GM23338 (cell line): ENCODE data around the gene WFS1. TPM values are rescaled to one million over a fixed set of nuclear protein-coding genes. Genes with fewer than 3 reads are reported as not detected.

Experiments
- ATAC-seq: fragments of 200-7000 bp; cut with Tn5 transposase; 3 replicates; pipeline ENCODE4 v1.9.1; 2020
- DNase-seq: peaks from one replicate; pipeline ENCODE4 v3.0.0-alpha.2; 2015; ENCODE audit warnings: low spot score
- H2AFZ ChIP-seq: fragments of 200-600 bp; sonication (generic); 2 replicates; pipeline ENCODE4 v1.8.0; 2016; ENCODE audit warnings: antibody characterized with exemption, mild to moderate bottlenecking, moderate library complexity
- H3F3A ChIP-seq: fragments of 200-600 bp; sonication (generic); replicated peaks from 2 replicates; pipeline ENCODE4 v1.8.0; 2017; ENCODE audit warnings: antibody characterized with exemption, mixed run types, low read depth
- H3K27ac ChIP-seq: fragments of 200-600 bp; sonication (generic); 2 replicates; pipeline ENCODE4 v1.6.1; 2016; ENCODE audit warnings: low read depth
- H3K27me3 ChIP-seq: fragments of 200-600 bp; sonication (generic); 2 replicates; pipeline ENCODE4 v1.8.0; 2016; ENCODE audit warnings: mild to moderate bottlenecking, mixed run types, moderate library complexity; ENCODE audit not compliant: insufficient read depth
- H3K36me3 ChIP-seq: fragments of 200-600 bp; sonication (generic); 2 replicates; pipeline ENCODE4 v1.8.0; 2016; ENCODE audit warnings: mild to moderate bottlenecking; ENCODE audit not compliant: insufficient read depth
- H3K4me1 ChIP-seq: fragments of 200-600 bp; sonication (generic); 2 replicates; pipeline ENCODE4 v1.8.0; 2016; ENCODE audit warnings: mild to moderate bottlenecking, moderate library complexity; ENCODE audit not compliant: insufficient read depth
- H3K4me2 ChIP-seq: fragments of 200-600 bp; sonication (generic); 2 replicates; pipeline ENCODE4 v1.7.1; 2017; ENCODE audit warnings: mixed run types
- H3K4me3 ChIP-seq: fragments of 200-600 bp; sonication (generic); 2 replicates; pipeline ENCODE4 v1.6.1; 2016; ENCODE audit warnings: mixed run types
- H3K79me2 ChIP-seq: fragments of 200-600 bp; sonication (generic); replicated peaks from 2 replicates; pipeline ENCODE4 v1.8.0; 2017; ENCODE audit warnings: mild to moderate bottlenecking; ENCODE audit not compliant: insufficient read depth
- H3K9me2 ChIP-seq: fragments of 200-600 bp; sonication (generic); 2 replicates; pipeline ENCODE4 v1.8.0; 2017; ENCODE audit not compliant: insufficient read depth
- H4K20me1 ChIP-seq: fragments of 200-600 bp; sonication (generic); replicated peaks from 2 replicates; pipeline ENCODE4 v1.8.0; 2017; ENCODE audit warnings: mild to moderate bottlenecking; ENCODE audit not compliant: insufficient read depth
- H3K27ac Mint-ChIP-seq: 2 replicates; pipeline ENCODE4 v1.8.0; 2020; ENCODE audit warnings: inconsistent platforms, mild to moderate bottlenecking, moderate library complexity, mixed read lengths
- H3K27me3 Mint-ChIP-seq: 3 replicates; pipeline ENCODE4 v1.8.0; 2022; ENCODE audit warnings: low read depth, mild to moderate bottlenecking, moderate library complexity, mixed read lengths, inconsistent platforms; ENCODE audit not compliant: insufficient read depth, poor library complexity
- H3K36me3 Mint-ChIP-seq: 3 replicates; pipeline ENCODE4 v1.8.0; 2021; ENCODE audit warnings: low read depth, mild to moderate bottlenecking, inconsistent platforms, moderate library complexity, mixed read lengths
- H3K4me1 Mint-ChIP-seq: 3 replicates; pipeline ENCODE4 v1.8.0; 2020; ENCODE audit warnings: mild to moderate bottlenecking, inconsistent platforms, mixed read lengths
- H3K4me3 Mint-ChIP-seq: 3 replicates; pipeline ENCODE4 v1.8.0; 2021; ENCODE audit warnings: moderate library complexity, mild to moderate bottlenecking, inconsistent platforms, mixed read lengths
- H3K9me3 Mint-ChIP-seq: 3 replicates; pipeline ENCODE4 v1.8.0; 2020; ENCODE audit warnings: moderate library complexity, mild to moderate bottlenecking, inconsistent platforms, mixed read lengths
- CREB1 ChIP-seq: fragments of 250-450 bp; sonication (Bioruptor Pico); IDR thresholded peaks from 2 replicates; pipeline ENCODE4 v1.5.0; 2020; ENCODE audit warnings: low read depth, mild to moderate bottlenecking, moderate library complexity
- EZH2phosphoT487 ChIP-seq: fragments of 200-600 bp; sonication (generic); IDR thresholded peaks from one replicate; pipeline ENCODE4 v1.8.1; 2018; ENCODE audit warnings: antibody characterized with exemption; ENCODE audit not compliant: unreplicated experiment
- JUNB ChIP-seq: IDR thresholded peaks from one replicate; pipeline ENCODE4 v1.6.1; 2016; ENCODE audit warnings: antibody characterized with exemption; ENCODE audit not compliant: unreplicated experiment
- NANOG ChIP-seq: IDR thresholded peaks from 2 replicates; pipeline ENCODE4 v1.6.1; 2016; ENCODE audit warnings: antibody characterized with exemption, borderline replicate concordance
- POLR2AphosphoS5 ChIP-seq: IDR thresholded peaks from 2 replicates; pipeline ENCODE4 v1.6.1; 2016; ENCODE audit warnings: antibody characterized with exemption, low read depth
- STAT1 ChIP-seq: IDR thresholded peaks from one replicate; pipeline ENCODE4 v1.6.1; 2016; ENCODE audit warnings: antibody characterized with exemption; ENCODE audit not compliant: unreplicated experiment
- ZNF114 ChIP-seq: fragments of 250-450 bp; sonication (Bioruptor Pico); IDR thresholded peaks from 2 replicates; pipeline ENCODE4 v1.5.0; 2020; ENCODE audit warnings: mild to moderate bottlenecking, moderate library complexity
- polyA plus RNA-seq: library from polyadenylated mRNA; unstranded; fragments of >200 nt; fragmentation: Nextera tagmentation; extraction: Ambion mirVana; gene quantifications from 2 replicates; pipeline ENCODE4 v1.2.1, GENCODE V29; 2016
- total RNA-seq: library from RNA; depleted of rRNA; stranded (reverse); fragments of >200 nt; shearing (Covaris generic); gene quantifications from 2 replicates; pipeline ENCODE4 v1.2.3, GENCODE V29; 2014
- TF ChIP-seq, protein P1 (sequence below): fragments of 250-450 bp; sonication (Bioruptor Pico); IDR thresholded peaks from 2 replicates; pipeline ENCODE4 v1.5.0; 2020; ENCODE audit warnings: mild to moderate bottlenecking, moderate library complexity
- TF ChIP-seq, protein P2 (sequence below), 2 experiments: fragments of 200-600 bp in 1 of 2; sonication (generic) in 1 of 2; conservative IDR thresholded peaks; 2 replicates each; pipeline versions ENCODE4 v1.5.1 to v1.6.1; 2016 to 2017; ENCODE audit warnings: antibody characterized with exemption in 2 of 2, low read depth in 2 of 2, mild to moderate bottlenecking in 2 of 2, moderate library complexity in 1 of 2
- TF ChIP-seq, protein P3 (sequence below): IDR thresholded peaks from one replicate; pipeline ENCODE4 v1.6.1; 2018; ENCODE audit warnings: antibody characterized with exemption; ENCODE audit not compliant: unreplicated experiment
- TF ChIP-seq, protein P4 (sequence below): IDR thresholded peaks from 2 replicates; pipeline ENCODE4 v1.6.1; 2016; ENCODE audit warnings: antibody characterized with exemption

The WFS1 gene
- total and polyA plus RNA-seq, 2 experiments from 2014 or later: 24.7 to 45.4 TPM

DNA sequence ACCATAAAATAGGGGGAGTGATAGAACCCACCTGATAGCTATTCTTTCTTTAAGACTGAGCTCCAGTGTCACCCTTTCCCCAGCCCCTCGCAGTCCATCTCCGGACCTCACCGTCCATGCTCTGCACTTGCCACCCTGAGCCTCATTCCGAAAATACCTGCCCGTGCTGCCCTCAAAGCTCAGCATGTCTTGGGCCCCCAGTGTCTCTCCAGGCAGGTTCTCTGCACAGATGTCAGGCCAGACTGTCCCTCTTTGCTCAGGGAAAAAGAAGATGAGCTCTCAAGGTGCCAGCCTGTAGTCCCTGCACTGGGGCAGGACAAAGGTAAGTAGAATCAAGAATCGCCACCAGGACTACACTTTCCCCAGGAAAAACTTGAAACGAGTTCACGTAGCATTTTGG lies 9.8 kb upstream of the WFS1 start:
- Histone ChIP-seq H3K4me3 (no peak overlapping the region), H3K27ac (no peak overlapping the region), H3F3A (no peaks in the 10 kb centered on the region), H3K36me3 (no peaks in the 10 kb centered on the region), H3K27me3 (no peaks in the 10 kb centered on the region), H3K4me1 (no peaks in the 10 kb centered on the region), H4K20me1 (no peaks in the 10 kb centered on the region), H3K4me2 (no peak overlapping the region), H2AFZ (no peak overlapping the region), H3K79me2 (no peaks in the 10 kb centered on the region), H3K9me2 (no peaks in the 10 kb centered on the region)
- no peak for DNase-seq
- TF ChIP-seq, protein P1, sequence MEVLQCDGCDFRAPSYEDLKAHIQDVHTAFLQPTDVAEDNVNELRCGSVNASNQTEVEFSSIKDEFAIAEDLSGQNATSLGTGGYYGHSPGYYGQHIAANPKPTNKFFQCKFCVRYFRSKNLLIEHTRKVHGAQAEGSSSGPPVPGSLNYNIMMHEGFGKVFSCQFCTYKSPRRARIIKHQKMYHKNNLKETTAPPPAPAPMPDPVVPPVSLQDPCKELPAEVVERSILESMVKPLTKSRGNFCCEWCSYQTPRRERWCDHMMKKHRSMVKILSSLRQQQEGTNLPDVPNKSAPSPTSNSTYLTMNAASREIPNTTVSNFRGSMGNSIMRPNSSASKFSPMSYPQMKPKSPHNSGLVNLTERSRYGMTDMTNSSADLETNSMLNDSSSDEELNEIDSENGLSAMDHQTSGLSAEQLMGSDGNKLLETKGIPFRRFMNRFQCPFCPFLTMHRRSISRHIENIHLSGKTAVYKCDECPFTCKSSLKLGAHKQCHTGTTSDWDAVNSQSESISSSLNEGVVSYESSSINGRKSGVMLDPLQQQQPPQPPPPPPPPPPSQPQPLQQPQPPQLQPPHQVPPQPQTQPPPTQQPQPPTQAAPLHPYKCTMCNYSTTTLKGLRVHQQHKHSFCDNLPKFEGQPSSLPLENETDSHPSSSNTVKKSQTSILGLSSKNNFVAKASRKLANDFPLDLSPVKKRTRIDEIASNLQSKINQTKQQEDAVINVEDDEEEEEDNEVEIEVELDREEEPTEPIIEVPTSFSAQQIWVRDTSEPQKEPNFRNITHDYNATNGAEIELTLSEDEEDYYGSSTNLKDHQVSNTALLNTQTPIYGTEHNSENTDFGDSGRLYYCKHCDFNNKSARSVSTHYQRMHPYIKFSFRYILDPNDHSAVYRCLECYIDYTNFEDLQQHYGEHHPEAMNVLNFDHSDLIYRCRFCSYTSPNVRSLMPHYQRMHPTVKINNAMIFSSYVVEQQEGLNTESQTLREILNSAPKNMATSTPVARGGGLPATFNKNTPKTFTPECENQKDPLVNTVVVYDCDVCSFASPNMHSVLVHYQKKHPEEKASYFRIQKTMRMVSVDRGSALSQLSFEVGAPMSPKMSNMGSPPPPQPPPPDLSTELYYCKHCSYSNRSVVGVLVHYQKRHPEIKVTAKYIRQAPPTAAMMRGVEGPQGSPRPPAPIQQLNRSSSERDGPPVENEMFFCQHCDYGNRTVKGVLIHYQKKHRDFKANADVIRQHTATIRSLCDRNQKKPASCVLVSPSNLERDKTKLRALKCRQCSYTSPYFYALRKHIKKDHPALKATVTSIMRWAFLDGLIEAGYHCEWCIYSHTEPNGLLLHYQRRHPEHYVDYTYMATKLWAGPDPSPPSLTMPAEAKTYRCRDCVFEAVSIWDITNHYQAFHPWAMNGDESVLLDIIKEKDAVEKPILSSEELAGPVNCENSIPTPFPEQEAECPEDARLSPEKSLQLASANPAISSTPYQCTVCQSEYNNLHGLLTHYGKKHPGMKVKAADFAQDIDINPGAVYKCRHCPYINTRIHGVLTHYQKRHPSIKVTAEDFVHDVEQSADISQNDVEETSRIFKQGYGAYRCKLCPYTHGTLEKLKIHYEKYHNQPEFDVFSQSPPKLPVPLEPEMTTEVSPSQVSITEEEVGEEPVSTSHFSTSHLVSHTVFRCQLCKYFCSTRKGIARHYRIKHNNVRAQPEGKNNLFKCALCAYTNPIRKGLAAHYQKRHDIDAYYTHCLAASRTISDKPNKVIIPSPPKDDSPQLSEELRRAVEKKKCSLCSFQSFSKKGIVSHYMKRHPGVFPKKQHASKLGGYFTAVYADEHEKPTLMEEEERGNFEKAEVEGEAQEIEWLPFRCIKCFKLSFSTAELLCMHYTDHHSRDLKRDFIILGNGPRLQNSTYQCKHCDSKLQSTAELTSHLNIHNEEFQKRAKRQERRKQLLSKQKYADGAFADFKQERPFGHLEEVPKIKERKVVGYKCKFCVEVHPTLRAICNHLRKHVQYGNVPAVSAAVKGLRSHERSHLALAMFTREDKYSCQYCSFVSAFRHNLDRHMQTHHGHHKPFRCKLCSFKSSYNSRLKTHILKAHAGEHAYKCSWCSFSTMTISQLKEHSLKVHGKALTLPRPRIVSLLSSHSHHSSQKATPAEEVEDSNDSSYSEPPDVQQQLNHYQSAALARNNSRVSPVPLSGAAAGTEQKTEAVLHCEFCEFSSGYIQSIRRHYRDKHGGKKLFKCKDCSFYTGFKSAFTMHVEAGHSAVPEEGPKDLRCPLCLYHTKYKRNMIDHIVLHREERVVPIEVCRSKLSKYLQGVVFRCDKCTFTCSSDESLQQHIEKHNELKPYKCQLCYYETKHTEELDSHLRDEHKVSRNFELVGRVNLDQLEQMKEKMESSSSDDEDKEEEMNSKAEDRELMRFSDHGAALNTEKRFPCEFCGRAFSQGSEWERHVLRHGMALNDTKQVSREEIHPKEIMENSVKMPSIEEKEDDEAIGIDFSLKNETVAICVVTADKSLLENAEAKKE (CRISPR knock-in tag): no peak
- no peak for TF ChIP-seq ZNF114
- Mint-ChIP-seq H3K9me3 (no peaks in the 10 kb centered on the region), H3K4me1 (peaks cover 16% of the 10 kb centered on the region), H3K27ac (no peak overlapping the region), H3K4me3 (no peak overlapping the region), H3K27me3 (peaks cover 11% of the 10 kb centered on the region), H3K36me3 (no peaks in the 10 kb centered on the region)
- no peak for ATAC-seq

DNA sequence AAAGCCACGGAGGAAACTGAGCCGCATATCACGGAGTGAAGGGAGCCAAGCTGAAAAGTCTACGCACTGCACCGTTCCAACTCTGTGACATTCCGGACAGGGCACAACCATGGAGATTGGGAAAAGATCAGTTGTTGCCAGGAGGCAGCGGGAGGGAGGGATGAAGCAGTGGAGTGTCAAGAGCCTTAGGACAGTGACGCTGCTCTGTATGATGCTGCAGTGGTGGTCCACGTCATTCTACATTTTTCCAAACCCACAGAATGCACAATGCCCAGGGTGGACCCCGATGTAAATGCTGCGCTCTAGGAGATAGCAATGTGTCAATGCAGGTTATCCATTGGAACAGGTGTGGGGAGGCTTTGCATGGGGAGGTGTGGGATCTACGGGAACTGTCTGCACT lies 7.5 kb upstream of the WFS1 start:
- ATAC-seq: no peak
- H3K4me3 Mint-ChIP-seq: no peak overlapping the region
- Histone ChIP-seq H3K9me2 (no peaks in the 10 kb centered on the region), H2AFZ (no peak overlapping the region), H3K36me3 (no peaks in the 10 kb centered on the region), H3K27ac (no peak overlapping the region), H3K4me2 (no peak overlapping the region), H3K27me3 (no peaks in the 10 kb centered on the region), H3K4me3 (no peak overlapping the region), H3F3A (no peaks in the 10 kb centered on the region), H3K79me2 (no peaks in the 10 kb centered on the region), H3K4me1 (no peaks in the 10 kb centered on the region), H4K20me1 (no peaks in the 10 kb centered on the region)
- no peak overlapping the region for H3K27ac Mint-ChIP-seq
- no peaks in the 10 kb centered on the region for H3K36me3 Mint-ChIP-seq
- H3K27me3 Mint-ChIP-seq: peaks cover 12% of the 10 kb centered on the region
- H3K9me3 Mint-ChIP-seq: peaks cover 2% of the 10 kb centered on the region; the same call in 1 of the 3 replicates
- DNase-seq: no peak
- peaks cover 15% of the 10 kb centered on the region for H3K4me1 Mint-ChIP-seq
- TF ChIP-seq, protein P2, sequence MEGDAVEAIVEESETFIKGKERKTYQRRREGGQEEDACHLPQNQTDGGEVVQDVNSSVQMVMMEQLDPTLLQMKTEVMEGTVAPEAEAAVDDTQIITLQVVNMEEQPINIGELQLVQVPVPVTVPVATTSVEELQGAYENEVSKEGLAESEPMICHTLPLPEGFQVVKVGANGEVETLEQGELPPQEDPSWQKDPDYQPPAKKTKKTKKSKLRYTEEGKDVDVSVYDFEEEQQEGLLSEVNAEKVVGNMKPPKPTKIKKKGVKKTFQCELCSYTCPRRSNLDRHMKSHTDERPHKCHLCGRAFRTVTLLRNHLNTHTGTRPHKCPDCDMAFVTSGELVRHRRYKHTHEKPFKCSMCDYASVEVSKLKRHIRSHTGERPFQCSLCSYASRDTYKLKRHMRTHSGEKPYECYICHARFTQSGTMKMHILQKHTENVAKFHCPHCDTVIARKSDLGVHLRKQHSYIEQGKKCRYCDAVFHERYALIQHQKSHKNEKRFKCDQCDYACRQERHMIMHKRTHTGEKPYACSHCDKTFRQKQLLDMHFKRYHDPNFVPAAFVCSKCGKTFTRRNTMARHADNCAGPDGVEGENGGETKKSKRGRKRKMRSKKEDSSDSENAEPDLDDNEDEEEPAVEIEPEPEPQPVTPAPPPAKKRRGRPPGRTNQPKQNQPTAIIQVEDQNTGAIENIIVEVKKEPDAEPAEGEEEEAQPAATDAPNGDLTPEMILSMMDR (conservative IDR thresholded peaks at IDR 0.05; ENCODE audit: low read depth in 2 of 2): no peak
- TF ChIP-seq POLR2AphosphoS5 (no peak), JUNB (no peak), EZH2phosphoT487 (no peak), STAT1 (no peak), CREB1 (CRISPR knock-in tag) (no peak), NANOG (no peak)
- TF ChIP-seq, protein P3, sequence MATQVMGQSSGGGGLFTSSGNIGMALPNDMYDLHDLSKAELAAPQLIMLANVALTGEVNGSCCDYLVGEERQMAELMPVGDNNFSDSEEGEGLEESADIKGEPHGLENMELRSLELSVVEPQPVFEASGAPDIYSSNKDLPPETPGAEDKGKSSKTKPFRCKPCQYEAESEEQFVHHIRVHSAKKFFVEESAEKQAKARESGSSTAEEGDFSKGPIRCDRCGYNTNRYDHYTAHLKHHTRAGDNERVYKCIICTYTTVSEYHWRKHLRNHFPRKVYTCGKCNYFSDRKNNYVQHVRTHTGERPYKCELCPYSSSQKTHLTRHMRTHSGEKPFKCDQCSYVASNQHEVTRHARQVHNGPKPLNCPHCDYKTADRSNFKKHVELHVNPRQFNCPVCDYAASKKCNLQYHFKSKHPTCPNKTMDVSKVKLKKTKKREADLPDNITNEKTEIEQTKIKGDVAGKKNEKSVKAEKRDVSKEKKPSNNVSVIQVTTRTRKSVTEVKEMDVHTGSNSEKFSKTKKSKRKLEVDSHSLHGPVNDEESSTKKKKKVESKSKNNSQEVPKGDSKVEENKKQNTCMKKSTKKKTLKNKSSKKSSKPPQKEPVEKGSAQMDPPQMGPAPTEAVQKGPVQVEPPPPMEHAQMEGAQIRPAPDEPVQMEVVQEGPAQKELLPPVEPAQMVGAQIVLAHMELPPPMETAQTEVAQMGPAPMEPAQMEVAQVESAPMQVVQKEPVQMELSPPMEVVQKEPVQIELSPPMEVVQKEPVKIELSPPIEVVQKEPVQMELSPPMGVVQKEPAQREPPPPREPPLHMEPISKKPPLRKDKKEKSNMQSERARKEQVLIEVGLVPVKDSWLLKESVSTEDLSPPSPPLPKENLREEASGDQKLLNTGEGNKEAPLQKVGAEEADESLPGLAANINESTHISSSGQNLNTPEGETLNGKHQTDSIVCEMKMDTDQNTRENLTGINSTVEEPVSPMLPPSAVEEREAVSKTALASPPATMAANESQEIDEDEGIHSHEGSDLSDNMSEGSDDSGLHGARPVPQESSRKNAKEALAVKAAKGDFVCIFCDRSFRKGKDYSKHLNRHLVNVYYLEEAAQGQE: no peak
- TF ChIP-seq, protein P4, sequence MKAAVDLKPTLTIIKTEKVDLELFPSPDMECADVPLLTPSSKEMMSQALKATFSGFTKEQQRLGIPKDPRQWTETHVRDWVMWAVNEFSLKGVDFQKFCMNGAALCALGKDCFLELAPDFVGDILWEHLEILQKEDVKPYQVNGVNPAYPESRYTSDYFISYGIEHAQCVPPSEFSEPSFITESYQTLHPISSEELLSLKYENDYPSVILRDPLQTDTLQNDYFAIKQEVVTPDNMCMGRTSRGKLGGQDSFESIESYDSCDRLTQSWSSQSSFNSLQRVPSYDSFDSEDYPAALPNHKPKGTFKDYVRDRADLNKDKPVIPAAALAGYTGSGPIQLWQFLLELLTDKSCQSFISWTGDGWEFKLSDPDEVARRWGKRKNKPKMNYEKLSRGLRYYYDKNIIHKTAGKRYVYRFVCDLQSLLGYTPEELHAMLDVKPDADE: no peak
